Measurements from ENCODE around the gene BEAN1.
"Not testable (repeated sequence)": the region's sequence is repeated elsewhere in the genome, so short reads cannot be mapped to it uniquely, and the experiment has no call there.

The BEAN1 gene

GRCh38 chr16:66487580-66488275 is 60.6 kb downstream of the BEAN1 start:
- no peak for DNase-seq

GRCh38 chr16:66488505-66488904 is 61.4 kb downstream of the BEAN1 start:
- DNase-seq, result no peak

GRCh38 chr16:66489385-66489784 is 62.3 kb downstream of the BEAN1 start:
- no peak for DNase-seq

- DNase-seq, result no peak
Observed at GRCh38 chr16:66489818-66490217, 62.7 kb downstream of the BEAN1 start.

- no peak for DNase-seq
Observed at GRCh38 chr16:66490774-66491715, 64.0 kb downstream of the BEAN1 start.

GRCh38 chr16:66491716-66492064 is 64.6 kb downstream of the BEAN1 start:
- DNase-seq, result no peak

- no peak for DNase-seq
Observed at GRCh38 chr16:66493490-66494401, 66.7 kb downstream of the BEAN1 start.

- no peak for DNase-seq
Observed at GRCh38 chr16:66494916-66495315, 67.8 kb downstream of the BEAN1 start.

- DNase-seq, result no peak
Observed at GRCh38 chr16:66495440-66495839, 68.3 kb downstream of the BEAN1 start.

GRCh38 chr16:66496226-66496625 is 69.1 kb downstream of the BEAN1 start:
- DNase-seq, result not testable (repeated sequence)

- not testable (repeated sequence) for DNase-seq
Observed at GRCh38 chr16:66497921-66498320, 70.8 kb downstream of the BEAN1 start.

GRCh38 chr16:66501563-66501962 is 74.5 kb downstream of the BEAN1 start:
- DNase-seq, result not testable (repeated sequence)

- DNase-seq, result no peak
Observed at GRCh38 chr16:66502020-66502913, 75.2 kb downstream of the BEAN1 start.

- no peak for DNase-seq
Observed at GRCh38 chr16:66503030-66503429, 75.9 kb downstream of the BEAN1 start.

GRCh38 chr16:66503612-66504011 is 76.5 kb downstream of the BEAN1 start:
- no peak for DNase-seq

- DNase-seq, result no peak
Observed at GRCh38 chr16:66507731-66508239, 80.7 kb downstream of the BEAN1 start.

GRCh38 chr16:66508248-66508913 is 81.3 kb downstream of the BEAN1 start:
- DNase-seq, result no peak

- DNase-seq, result no peak
Observed at GRCh38 chr16:66508914-66509496, 81.9 kb downstream of the BEAN1 start.

GRCh38 chr16:66509576-66509975 is 82.5 kb downstream of the BEAN1 start:
- no peak for DNase-seq

GRCh38 chr16:66510298-66510697 is 83.2 kb downstream of the BEAN1 start:
- no peak for DNase-seq
